Activated CD4-positive, alpha-beta T cell treated with anti-CD3 and anti-CD28 coated beads, Interleukin-2, amount 10 ng/mL, durations not matched to agents 7 days and 5 days (primary cell): ENCODE measurements around the gene COX6A2. TPM values are rescaled to one million over a fixed set of nuclear protein-coding genes. Genes with fewer than 3 reads are reported as not detected.
"Not testable (repeated sequence)": the region's sequence is repeated elsewhere in the genome, so short reads cannot be mapped to it uniquely, and the experiment has no call there.

Source experiments
- CTCF ChIA-PET: fragments of 350-600 bp; sonication (Branson Sonifier 250); formaldehyde crosslinking; loops from one replicate; lab custom pipeline; 2021; ENCODE audit warnings: antibody characterized with exemption; lab: Charles Lee
- POLR2A ChIA-PET: fragments of 350-600 bp; sonication (Branson Sonifier 250); formaldehyde crosslinking; loops from one replicate; lab custom pipeline; 2021; ENCODE audit warnings: antibody characterized with exemption; lab: Charles Lee
- DNase-seq: peaks from one replicate; pipeline ENCODE4 v3.0.0-alpha.2; 2020
- H3K27ac Mint-ChIP-seq: one replicate; pipeline ENCODE4 v1.8.0; 2021; ENCODE audit warnings: mild to moderate bottlenecking, moderate library complexity, mixed read lengths
- H3K27me3 Mint-ChIP-seq: one replicate; pipeline ENCODE4 v1.8.0; 2021; ENCODE audit warnings: mixed read lengths
- H3K36me3 Mint-ChIP-seq: one replicate; pipeline ENCODE4 v1.8.0; 2021; ENCODE audit warnings: low read depth, mixed read lengths
- H3K4me1 Mint-ChIP-seq: one replicate; pipeline ENCODE4 v1.8.0; 2021; ENCODE audit warnings: mixed read lengths
- H3K4me3 Mint-ChIP-seq: one replicate; pipeline ENCODE4 v1.8.0; 2021; ENCODE audit warnings: mild to moderate bottlenecking, moderate library complexity, mixed read lengths
- H3K9me3 Mint-ChIP-seq: one replicate; pipeline ENCODE4 v1.8.0; 2021; ENCODE audit warnings: mixed read lengths
- total RNA-seq, 2 experiments: library from RNA; stranded (reverse); gene quantifications; one replicate each; pipeline ENCODE4 v1.2.3, GENCODE V29; 2021

The COX6A2 gene
- total RNA-seq, 2 experiments from 2014 or later, result not detected

- POLR2A ChIA-PET, result no interaction called here
- DNase-seq, result peak; percentile 58
- Mint-ChIP-seq H3K9me3 (no peaks in the 10 kb centered on the region), H3K36me3 (no peaks in the 10 kb centered on the region), H3K4me3 (no peak overlapping the region), H3K27ac (peak overlapping the region; percentile 34), H3K4me1 (peaks cover 22% of the 10 kb centered on the region), H3K27me3 (no peaks in the 10 kb centered on the region)
- CTCF ChIA-PET, result interaction anchor here (0.5 to 3.3 kb wide), 6 partner anchors 13 to 269 kb away, joined by 3 to 14 read pairs (median 3); partner anchors contain the start of gene ZNF843
Observed at GRCh38 chr16:31427441-31428278, 500 bp downstream of the COX6A2 start.

DNA sequence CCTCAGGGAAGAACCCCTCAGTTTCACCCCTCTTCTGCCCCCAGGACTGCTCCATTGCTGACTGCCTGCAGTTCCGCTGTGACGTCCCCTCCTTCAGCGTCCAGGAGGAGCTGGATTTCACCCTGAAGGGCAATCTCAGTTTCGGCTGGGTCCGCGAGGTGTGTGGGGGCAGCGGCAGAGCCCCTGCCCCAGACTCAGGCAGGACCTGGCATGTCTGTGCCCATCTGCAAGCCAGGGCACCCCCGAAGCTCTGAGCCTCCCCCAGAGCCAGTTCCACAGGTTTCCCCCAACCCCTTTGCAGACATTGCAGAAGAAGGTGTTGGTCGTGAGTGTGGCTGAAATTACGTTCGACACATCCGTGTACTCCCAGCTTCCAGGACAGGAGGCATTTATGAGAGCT lies 4.4 kb downstream of the COX6A2 start:
- Mint-ChIP-seq H3K9me3 (peaks cover 3% of the 10 kb centered on the region), H3K27ac (no peak overlapping the region), H3K36me3 (peaks cover 3% of the 10 kb centered on the region), H3K4me3 (no peak overlapping the region), H3K27me3 (no peaks in the 10 kb centered on the region), H3K4me1 (peaks cover 41% of the 10 kb centered on the region)
- DNase-seq, result no peak
- CTCF ChIA-PET, result interaction anchor here (1.2 to 1.6 kb wide), 2 partner anchors 10 to 32 kb away, joined by 3 read pairs; no protein-coding TSS in a partner anchor
- POLR2A ChIA-PET, result no interaction called here

- Mint-ChIP-seq H3K27me3 (no peaks in the 10 kb centered on the region), H3K36me3 (peaks cover 3% of the 10 kb centered on the region), H3K4me3 (no peak overlapping the region), H3K9me3 (peaks cover 3% of the 10 kb centered on the region), H3K4me1 (peaks cover 41% of the 10 kb centered on the region), H3K27ac (no peak overlapping the region)
- ChIA-PET CTCF (interaction anchor here (0.7 to 1.1 kb wide), 2 partner anchors 8 to 38 kb away, joined by 3 read pairs; no protein-coding TSS in a partner anchor), POLR2A (no interaction called here)
- DNase-seq, result no peak
Observed at GRCh38 chr16:31423241-31423640, 4.9 kb downstream of the COX6A2 start.

- Mint-ChIP-seq H3K4me1 (peaks cover 42% of the 10 kb centered on the region), H3K27me3 (peaks cover 2% of the 10 kb centered on the region), H3K27ac (peak overlapping the region; percentile 65), H3K4me3 (no peak overlapping the region), H3K9me3 (peaks cover 3% of the 10 kb centered on the region), H3K36me3 (peaks cover 3% of the 10 kb centered on the region)
- CTCF ChIA-PET, result interaction anchor here (0.6 to 1.3 kb wide), 8 partner anchors 11 to 314 kb away, joined by 3 to 7 read pairs (median 4); no protein-coding TSS in a partner anchor
- POLR2A ChIA-PET, result no interaction called here
- DNase-seq, result peak; percentile 60
Observed at GRCh38 chr16:31421587-31421986, 6.6 kb downstream of the COX6A2 start.

DNA sequence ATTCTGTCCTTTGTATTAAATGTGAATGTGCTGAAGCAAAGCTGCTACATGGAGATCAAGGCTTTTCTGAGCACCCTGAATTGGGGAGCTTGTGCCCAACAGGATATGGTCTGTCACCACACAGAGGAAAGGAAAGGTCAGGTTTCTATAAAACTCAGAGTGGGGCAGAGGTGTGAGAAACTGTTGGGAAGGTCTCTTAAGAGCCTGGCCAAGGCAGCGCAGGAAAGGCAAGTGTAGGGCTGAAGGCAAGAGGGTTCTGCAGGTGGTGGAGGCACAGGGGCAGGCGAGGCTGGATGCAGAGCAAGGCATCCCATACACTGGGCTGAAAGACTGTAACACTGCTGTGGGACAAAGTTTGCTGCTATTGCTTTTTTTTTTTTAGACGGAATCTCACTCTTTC lies 8.1 kb downstream of the COX6A2 start:
- peaks cover 3% of the 10 kb centered on the region for H3K9me3 Mint-ChIP-seq
- peaks cover 49% of the 10 kb centered on the region for H3K4me1 Mint-ChIP-seq
- H3K4me3 Mint-ChIP-seq, result no peak overlapping the region
- H3K36me3 Mint-ChIP-seq, result peaks cover 3% of the 10 kb centered on the region
- DNase-seq, result peak; percentile 11
- ChIA-PET POLR2A (interaction anchor here (0.6 to 0.7 kb wide), 2 partner anchors 33 to 672 kb away, joined by 3 to 4 read pairs; no protein-coding TSS in a partner anchor), CTCF (interaction anchor here (1.1 to 2.2 kb wide), 4 partner anchors 10 to 35 kb away, joined by 3 to 6 read pairs (median 4); no protein-coding TSS in a partner anchor)
- H3K27me3 Mint-ChIP-seq, result peaks cover 4% of the 10 kb centered on the region
- no peak overlapping the region for H3K27ac Mint-ChIP-seq

- POLR2A ChIA-PET, result no interaction called here
- H3K27me3 Mint-ChIP-seq, result peaks cover 4% of the 10 kb centered on the region
- CTCF ChIA-PET, result no interaction called here
- peaks cover 48% of the 10 kb centered on the region for H3K4me1 Mint-ChIP-seq
- H3K36me3 Mint-ChIP-seq, result peaks cover 3% of the 10 kb centered on the region
- peaks cover 3% of the 10 kb centered on the region for H3K9me3 Mint-ChIP-seq
- no peak for DNase-seq
- no peak overlapping the region for H3K4me3 Mint-ChIP-seq
- peak overlapping the region; percentile 1 for H3K27ac Mint-ChIP-seq
Observed at GRCh38 chr16:31417916-31418315, 10.2 kb downstream of the COX6A2 start.

DNA sequence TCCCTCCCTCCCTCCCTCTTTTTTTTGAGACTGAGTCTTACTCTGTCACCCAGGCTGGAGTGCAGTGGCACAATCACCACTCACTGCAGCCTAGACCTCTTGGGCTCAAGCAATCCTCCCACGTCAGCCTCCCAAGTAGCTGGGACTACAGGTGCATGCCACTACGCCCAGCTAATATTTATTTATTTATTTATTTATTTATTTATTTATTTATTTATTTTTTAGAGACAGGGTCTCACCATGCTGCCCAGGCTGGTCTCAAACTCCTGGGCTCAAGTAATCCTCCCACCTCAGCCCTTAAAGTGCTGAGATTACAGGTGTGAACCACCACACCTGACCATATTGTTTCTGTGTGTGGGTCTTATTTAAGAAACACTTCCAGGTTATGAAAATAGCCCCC lies 11.1 kb downstream of the COX6A2 start:
- not testable (repeated sequence) for H3K36me3 Mint-ChIP-seq

DNA sequence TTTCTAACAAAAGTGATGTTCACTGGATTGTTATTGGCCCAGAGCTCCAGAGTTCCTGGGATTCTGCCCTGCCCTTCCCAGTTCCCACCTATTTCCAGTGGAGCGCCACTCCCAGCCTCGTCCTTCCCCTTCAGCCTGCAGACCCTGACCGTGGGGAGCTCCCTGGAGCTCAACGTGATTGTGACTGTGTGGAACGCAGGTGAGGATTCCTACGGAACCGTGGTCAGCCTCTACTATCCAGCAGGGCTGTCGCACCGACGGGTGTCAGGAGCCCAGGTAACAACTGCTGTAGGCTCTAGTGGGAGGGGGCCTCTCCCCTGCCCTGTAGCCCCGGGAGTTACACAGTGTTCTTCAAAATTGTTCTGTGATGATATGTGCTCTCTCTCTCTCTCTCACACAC lies 11.8 kb downstream of the COX6A2 start:
- ChIA-PET POLR2A (no interaction called here), CTCF (interaction anchor here (1.0 kb wide), 1 partner anchor 9 kb away, joined by 3 read pairs; no protein-coding TSS in a partner anchor)
- DNase-seq, result no peak

More for the DNA sequence above, 11.1 kb downstream of the COX6A2 start:
- POLR2A ChIA-PET, H3K27me3 Mint-ChIP-seq, DNase-seq, H3K9me3 Mint-ChIP-seq, H3K4me3 Mint-ChIP-seq, H3K27ac Mint-ChIP-seq: not testable (repeated sequence)
- peaks cover 41% of the 10 kb centered on the region for H3K4me1 Mint-ChIP-seq
- CTCF ChIA-PET, result interaction anchor here (1.0 kb wide), 1 partner anchor 9 kb away, joined by 3 read pairs; no protein-coding TSS in a partner anchor

GRCh38 chr16:31414706-31415105 lies 13.5 kb downstream of the COX6A2 start:
- Mint-ChIP-seq H3K4me3 (no peak overlapping the region), H3K4me1 (peaks cover 21% of the 10 kb centered on the region), H3K27ac (no peak overlapping the region), H3K27me3 (peaks cover 6% of the 10 kb centered on the region), H3K36me3 (no peaks in the 10 kb centered on the region), H3K9me3 (no peaks in the 10 kb centered on the region)
- CTCF ChIA-PET, result interaction anchor here (1.1 to 1.8 kb wide), 3 partner anchors 17 to 32 kb away, joined by 3 to 4 read pairs (median 4); partner anchors contain the start of gene ITGAD
- DNase-seq, result no peak
- POLR2A ChIA-PET, result no interaction called here

More for the DNA sequence above, 11.8 kb downstream of the COX6A2 start:
- Mint-ChIP-seq H3K36me3 (peaks cover 2% of the 10 kb centered on the region), H3K9me3 (no peaks in the 10 kb centered on the region), H3K4me1 (peaks cover 34% of the 10 kb centered on the region), H3K27ac (peak overlapping the region; percentile 46), H3K27me3 (peaks cover 6% of the 10 kb centered on the region), H3K4me3 (no peak overlapping the region)

DNA sequence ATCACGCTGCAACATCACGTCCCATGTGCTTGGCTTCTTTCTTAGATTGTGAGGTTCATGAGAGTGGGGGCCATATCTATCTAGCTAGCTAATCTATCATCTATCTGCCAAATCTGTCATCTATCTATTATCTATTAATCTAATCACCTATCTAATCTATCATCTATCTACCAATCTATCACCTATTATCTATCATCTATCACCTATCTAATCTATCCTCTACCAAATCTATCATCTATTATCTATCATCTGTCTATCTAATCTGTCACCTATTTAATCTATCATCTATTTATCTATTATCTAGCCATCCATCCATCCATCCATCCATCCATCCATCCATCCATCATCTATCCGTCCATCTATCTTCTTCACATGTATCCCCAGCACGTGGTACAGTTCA lies 14.2 kb downstream of the COX6A2 start:
- Mint-ChIP-seq H3K27me3 (peaks cover 6% of the 10 kb centered on the region), H3K9me3 (no peaks in the 10 kb centered on the region), H3K36me3 (no peaks in the 10 kb centered on the region), H3K27ac (no peak overlapping the region), H3K4me3 (no peak overlapping the region), H3K4me1 (peaks cover 21% of the 10 kb centered on the region)
- CTCF ChIA-PET, result interaction anchor here (0.5 to 1.3 kb wide), 2 partner anchors 18 to 355 kb away, joined by 3 read pairs; no protein-coding TSS in a partner anchor
- no peak for DNase-seq
- POLR2A ChIA-PET, result no interaction called here

DNA sequence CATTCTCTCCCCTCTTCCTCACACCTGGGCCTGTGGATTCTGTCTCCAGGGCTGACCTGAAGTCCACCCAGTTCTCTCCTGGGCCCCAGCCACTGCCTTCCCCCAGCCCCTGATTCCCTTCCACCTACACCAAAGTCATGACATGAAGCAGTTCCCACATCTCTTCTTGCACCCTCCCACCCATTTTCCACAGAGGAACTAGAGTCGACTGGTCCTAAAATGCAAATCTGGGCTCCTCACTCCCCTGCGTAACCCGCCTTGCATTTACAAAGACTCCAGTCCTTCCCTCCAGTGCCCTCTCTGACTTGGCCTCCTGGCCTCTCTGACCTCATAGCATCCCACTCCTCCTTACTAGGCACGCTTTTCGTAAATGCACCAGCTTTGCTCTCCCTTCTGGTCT lies 14.8 kb downstream of the COX6A2 start:
- ChIA-PET POLR2A (no interaction called here), CTCF (no interaction called here)
- Mint-ChIP-seq H3K27ac (no peak overlapping the region), H3K4me3 (no peak overlapping the region), H3K36me3 (no peaks in the 10 kb centered on the region), H3K4me1 (peaks cover 21% of the 10 kb centered on the region), H3K27me3 (peaks cover 10% of the 10 kb centered on the region), H3K9me3 (no peaks in the 10 kb centered on the region)
- no peak for DNase-seq

GRCh38 chr16:31412750-31413149 lies 15.4 kb downstream of the COX6A2 start:
- Mint-ChIP-seq H3K27ac (peak overlapping the region; percentile 34), H3K36me3 (no peaks in the 10 kb centered on the region), H3K4me3 (no peak overlapping the region), H3K4me1 (peaks cover 18% of the 10 kb centered on the region), H3K27me3 (peaks cover 11% of the 10 kb centered on the region), H3K9me3 (no peaks in the 10 kb centered on the region)
- ChIA-PET CTCF (no interaction called here), POLR2A (no interaction called here)
- DNase-seq, result no peak
